ENCODE data around the gene RNF20.

DNA sequence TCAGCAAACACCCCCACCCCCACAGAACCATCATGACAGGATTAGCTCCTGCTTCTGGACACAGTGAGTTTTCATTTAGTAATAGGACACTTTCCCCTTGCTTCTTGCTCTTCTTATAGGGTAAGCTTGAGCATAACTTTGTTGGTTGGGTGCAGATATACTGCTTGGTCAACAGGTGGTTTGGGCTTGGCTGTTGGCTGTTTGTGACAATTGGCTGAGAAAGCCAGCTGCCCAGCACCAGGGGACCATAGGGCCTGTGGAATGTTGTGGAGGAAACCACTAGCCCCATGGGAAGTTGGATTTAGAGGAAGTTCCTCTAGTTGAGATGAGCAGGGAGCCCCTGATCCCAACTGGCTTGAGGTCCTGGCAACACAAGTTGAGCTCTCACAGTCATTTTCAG lies 30.6 kb downstream of the RNF20 start:
- TF ChIP-seq CTCF (conservative IDR thresholded peaks at IDR 0.05 in 1 of 2, IDR thresholded peaks at IDR 0.05 in 1 of 2; ENCODE audit: extremely low read depth in 1 of 2, insufficient read depth in 1 of 2, low read depth in 1 of 2, low read length in 2 of 2) (no peak), EZH2 (IDR thresholded peaks at IDR 0.05; ENCODE audit: borderline replicate concordance, low read length) (no peak)

All from mammary epithelial cell (primary cell).